Activated CD4-positive, alpha-beta T cell treated with anti-CD3 and anti-CD28 coated beads, Interleukin-2, amount 10 ng/mL, durations not matched to agents 24 days and 14 days (primary cell): Measurements from ENCODE around the gene GPR157. TPM values are rescaled to one million over a fixed set of nuclear protein-coding genes. Genes with fewer than 3 reads are reported as not detected.

ENCODE experiments used
- DNase-seq: peaks from one replicate; pipeline ENCODE4 v3.0.0; 2022
- H3K27ac Mint-ChIP-seq: one replicate; pipeline ENCODE4 v1.8.0; 2022; ENCODE audit warnings: mild to moderate bottlenecking, mixed read lengths
- H3K27me3 Mint-ChIP-seq: one replicate; pipeline ENCODE4 v1.8.0; 2022; ENCODE audit warnings: mixed read lengths
- H3K36me3 Mint-ChIP-seq: one replicate; pipeline ENCODE4 v1.8.0; 2022; ENCODE audit warnings: low read depth, mild to moderate bottlenecking, mixed read lengths
- H3K4me1 Mint-ChIP-seq: one replicate; pipeline ENCODE4 v1.8.0; 2021; ENCODE audit warnings: mixed read lengths
- H3K4me3 Mint-ChIP-seq: one replicate; pipeline ENCODE4 v1.8.0; 2022; ENCODE audit warnings: mild to moderate bottlenecking, moderate library complexity, mixed read lengths
- H3K9me3 Mint-ChIP-seq: one replicate; pipeline ENCODE4 v1.8.0; 2021; ENCODE audit warnings: mixed read lengths
- intact Hi-C: fragments of 100-400 bp; cut with micrococcal nuclease; formaldehyde crosslinking; loops from one replicate; pipeline ENCODE4 v1.15.1; 2023
- total RNA-seq: library from RNA; stranded (reverse); gene quantifications from 2 replicates; pipeline ENCODE4 v1.2.3, GENCODE V29; 2022

The GPR157 gene
- total RNA-seq, 1 donor from 2014 or later, result 4.6 TPM

DNA sequence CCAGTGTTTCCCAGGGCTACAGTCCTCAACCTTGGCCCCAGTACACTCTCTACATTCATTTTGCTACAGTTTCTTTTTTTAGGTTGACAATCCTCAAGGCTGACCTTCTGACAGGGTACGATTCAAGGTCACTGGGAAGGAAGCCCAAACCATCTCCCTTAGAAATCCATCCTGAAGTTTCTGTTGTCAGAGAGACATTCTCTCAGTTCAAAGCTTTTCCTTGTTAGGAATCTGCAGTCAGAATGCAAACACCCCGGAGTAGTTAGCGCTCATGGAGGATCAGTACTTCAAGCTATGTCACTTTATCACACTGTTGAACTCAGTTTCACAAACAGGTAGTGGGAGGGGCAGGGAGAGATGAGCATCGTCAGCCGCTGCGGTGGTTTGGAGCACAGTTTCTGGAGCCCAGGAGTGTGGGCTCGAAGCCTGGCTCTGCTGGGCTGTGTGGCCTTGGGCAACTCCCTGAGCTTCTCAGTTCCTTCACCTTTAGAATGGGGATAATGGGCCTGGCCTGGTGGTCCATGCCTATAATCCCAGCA, 63.6 kb downstream of the GPR157 start:
- Mint-ChIP-seq H3K9me3 (no peaks in the 10 kb centered on the region), H3K27me3 (peaks cover 12% of the 10 kb centered on the region), H3K36me3 (no peaks in the 10 kb centered on the region), H3K27ac (no peak overlapping the region), H3K4me1 (peaks cover 13% of the 10 kb centered on the region), H3K4me3 (no peak overlapping the region)
- no peak for DNase-seq
- intact Hi-C loops, result no loop called here

DNA sequence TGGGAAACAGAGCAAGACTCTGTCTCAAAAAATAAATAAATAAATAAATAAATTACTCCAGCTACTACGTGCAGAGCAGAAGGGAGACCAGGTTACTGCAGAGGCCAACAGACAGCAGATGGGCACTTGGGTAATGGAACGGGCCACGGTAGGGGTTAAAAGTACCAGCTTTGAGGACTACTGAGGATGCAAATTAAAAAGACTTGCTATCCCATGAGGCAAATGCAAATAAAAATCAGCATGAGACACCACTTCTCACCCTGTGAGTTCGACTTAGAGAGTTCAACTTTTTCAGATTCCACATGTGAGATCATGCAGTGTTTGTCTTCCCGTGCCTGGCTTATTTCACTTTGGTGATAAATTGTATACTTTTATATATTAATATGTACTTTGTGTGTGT, 66.1 kb downstream of the GPR157 start:
- Mint-ChIP-seq H3K27me3 (peaks cover 9% of the 10 kb centered on the region), H3K4me3 (no peak overlapping the region), H3K9me3 (no peaks in the 10 kb centered on the region), H3K4me1 (peaks cover 3% of the 10 kb centered on the region), H3K27ac (no peak overlapping the region), H3K36me3 (no peaks in the 10 kb centered on the region)
- DNase-seq, result no peak
- intact Hi-C loops, result no loop called here

DNA sequence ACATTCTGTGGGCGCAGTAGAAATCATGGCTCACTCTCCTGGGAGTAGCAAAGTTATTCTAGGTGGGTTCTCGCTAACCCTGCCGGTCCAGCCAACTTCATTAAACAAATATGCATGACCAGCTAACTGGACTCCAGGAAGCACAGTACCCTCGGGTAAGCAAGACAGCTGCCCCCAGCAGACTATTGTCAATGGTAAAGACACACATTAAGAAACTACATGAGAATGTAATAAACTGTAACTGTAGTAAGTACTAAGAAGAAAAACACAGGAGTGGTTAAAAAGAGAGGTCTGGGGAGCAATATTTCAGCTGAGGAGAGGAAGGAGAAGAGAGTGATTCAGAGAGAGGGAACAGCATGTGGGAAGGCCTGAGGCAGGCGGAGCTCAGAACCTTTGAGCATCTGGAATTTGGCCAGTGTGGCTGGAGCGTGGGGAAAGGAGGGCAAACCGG, 66.9 kb downstream of the GPR157 start:
- H3K9me3 Mint-ChIP-seq, result no peaks in the 10 kb centered on the region
- peaks cover 9% of the 10 kb centered on the region for H3K27me3 Mint-ChIP-seq
- no peaks in the 10 kb centered on the region for H3K36me3 Mint-ChIP-seq
- peaks cover 3% of the 10 kb centered on the region for H3K4me1 Mint-ChIP-seq
- intact Hi-C loops, result no loop called here
- no peak overlapping the region for H3K27ac Mint-ChIP-seq
- H3K4me3 Mint-ChIP-seq, result no peak overlapping the region
- no peak for DNase-seq

DNA sequence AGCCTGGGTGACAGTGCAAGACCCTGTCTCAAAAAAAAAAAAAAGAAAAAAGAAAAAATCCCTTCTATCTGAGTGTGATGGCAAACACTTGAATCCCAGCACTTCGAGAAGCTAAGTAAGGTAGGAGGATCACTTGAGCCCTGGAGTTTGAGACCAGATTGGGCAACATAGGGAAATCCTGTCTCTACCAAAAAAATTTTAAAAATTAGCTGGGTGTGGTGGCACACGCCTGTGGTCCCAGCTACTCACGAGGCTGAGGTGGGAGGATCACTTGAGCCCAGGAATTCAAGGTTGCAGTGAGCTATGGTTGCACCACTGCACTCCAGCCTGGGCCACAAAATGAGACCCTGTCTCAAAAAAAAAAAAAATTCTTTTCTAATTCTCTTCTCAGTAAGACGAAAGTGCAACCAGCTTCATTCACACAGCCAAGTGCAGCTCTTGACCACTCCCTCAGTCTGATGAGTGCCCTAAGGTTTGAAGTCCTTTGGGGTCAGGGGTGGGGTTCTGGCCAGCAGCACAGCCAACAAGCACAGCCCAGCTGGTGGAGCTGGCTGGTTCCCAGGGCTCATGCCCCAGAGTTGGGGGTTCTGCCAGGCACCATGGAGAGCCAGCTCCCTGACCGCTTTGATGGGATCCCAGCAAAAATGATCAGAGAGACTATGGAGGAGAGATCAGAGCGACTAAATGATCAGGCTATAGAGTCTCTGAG, 67.5 kb downstream of the GPR157 start:
- H3K4me1 Mint-ChIP-seq, result peaks cover 3% of the 10 kb centered on the region
- DNase-seq, result no peak
- intact Hi-C loops, result no loop called here
- H3K4me3 Mint-ChIP-seq, result no peak overlapping the region
- no peak overlapping the region for H3K27ac Mint-ChIP-seq
- H3K9me3 Mint-ChIP-seq, result no peaks in the 10 kb centered on the region
- H3K27me3 Mint-ChIP-seq, result peaks cover 9% of the 10 kb centered on the region
- no peaks in the 10 kb centered on the region for H3K36me3 Mint-ChIP-seq

DNA sequence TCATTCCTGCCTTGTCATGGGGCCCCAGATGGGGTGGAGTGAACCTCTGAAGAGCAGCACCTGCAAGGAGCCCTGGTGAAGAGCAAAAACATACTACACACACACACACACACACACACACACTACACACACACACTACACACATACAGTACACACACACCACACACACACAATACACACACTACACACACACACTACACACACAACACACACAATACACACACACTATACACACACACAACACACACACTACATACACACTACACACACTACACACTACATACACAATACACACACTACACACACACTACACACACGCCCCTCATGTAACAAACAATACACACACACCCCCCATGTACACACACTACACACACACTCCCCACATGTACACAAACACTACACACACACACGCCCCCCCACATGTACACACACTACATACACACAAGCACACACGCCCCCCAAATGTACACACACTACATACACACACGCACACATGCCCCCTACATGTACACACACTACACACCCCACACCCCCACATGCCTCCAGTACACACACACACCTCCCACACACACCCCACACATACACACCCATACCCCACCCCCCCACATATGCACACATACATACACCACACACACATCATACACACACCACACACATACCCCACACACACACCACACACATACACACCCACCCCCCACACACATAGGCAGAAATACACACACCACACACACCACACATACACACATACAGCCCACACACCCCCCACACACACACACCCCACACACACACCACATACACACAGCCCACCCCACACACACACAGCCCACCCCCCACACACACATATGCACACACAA, 68.8 kb downstream of the GPR157 start:
- Mint-ChIP-seq H3K27me3 (peaks cover 9% of the 10 kb centered on the region), H3K27ac (no peak overlapping the region), H3K4me1 (peaks cover 3% of the 10 kb centered on the region), H3K9me3 (no peaks in the 10 kb centered on the region), H3K4me3 (no peak overlapping the region), H3K36me3 (no peaks in the 10 kb centered on the region)
- intact Hi-C loops, result no loop called here
- DNase-seq, result no peak

DNA sequence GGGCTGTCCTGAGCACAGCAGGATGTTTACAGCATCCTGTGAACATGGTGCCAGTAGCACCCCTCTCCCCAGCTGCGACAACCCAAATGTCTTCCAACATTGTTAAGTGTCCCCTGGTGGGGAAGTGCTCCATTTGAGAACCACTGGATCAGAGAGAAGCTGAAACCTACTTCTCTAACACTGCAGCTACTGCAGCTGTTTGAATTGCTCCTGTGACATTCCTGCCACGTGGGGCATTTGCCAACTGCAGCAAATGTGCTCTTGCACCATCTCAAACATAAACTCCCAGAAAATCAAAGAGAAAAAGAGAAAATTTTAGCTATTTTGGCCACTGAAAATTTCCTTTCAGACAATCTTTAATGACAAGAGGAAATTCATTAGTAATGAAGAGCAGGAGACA, 70.4 kb downstream of the GPR157 start:
- Mint-ChIP-seq H3K27me3 (peaks cover 10% of the 10 kb centered on the region), H3K4me3 (no peak overlapping the region), H3K36me3 (no peaks in the 10 kb centered on the region), H3K9me3 (no peaks in the 10 kb centered on the region), H3K27ac (no peak overlapping the region), H3K4me1 (no peaks in the 10 kb centered on the region)
- DNase-seq, result no peak
- intact Hi-C loops, result no loop called here

DNA sequence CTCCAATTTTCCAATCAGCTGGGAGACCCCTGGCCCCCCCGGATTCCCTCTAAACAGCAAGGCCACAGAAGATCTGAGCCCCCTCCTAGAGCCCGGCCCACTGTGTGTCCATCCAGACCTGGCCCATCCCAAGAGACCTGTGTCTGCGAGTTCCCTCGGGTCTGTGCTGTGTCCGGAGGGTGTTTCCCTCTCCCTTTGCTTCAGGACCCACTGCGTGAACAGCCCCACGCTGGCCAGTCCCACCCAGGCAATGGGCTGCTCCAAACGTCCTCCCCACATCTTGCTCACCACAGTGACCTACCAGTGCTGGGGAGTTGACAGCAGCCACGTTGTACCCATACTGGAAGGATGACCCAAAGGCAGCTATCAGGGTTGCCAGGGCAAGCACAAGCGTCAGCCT, 71.1 kb downstream of the GPR157 start:
- Mint-ChIP-seq H3K9me3 (no peaks in the 10 kb centered on the region), H3K36me3 (no peaks in the 10 kb centered on the region), H3K27ac (no peak overlapping the region), H3K4me1 (no peaks in the 10 kb centered on the region), H3K4me3 (no peak overlapping the region), H3K27me3 (peaks cover 10% of the 10 kb centered on the region)
- intact Hi-C loops, result no loop called here
- no peak for DNase-seq

DNA sequence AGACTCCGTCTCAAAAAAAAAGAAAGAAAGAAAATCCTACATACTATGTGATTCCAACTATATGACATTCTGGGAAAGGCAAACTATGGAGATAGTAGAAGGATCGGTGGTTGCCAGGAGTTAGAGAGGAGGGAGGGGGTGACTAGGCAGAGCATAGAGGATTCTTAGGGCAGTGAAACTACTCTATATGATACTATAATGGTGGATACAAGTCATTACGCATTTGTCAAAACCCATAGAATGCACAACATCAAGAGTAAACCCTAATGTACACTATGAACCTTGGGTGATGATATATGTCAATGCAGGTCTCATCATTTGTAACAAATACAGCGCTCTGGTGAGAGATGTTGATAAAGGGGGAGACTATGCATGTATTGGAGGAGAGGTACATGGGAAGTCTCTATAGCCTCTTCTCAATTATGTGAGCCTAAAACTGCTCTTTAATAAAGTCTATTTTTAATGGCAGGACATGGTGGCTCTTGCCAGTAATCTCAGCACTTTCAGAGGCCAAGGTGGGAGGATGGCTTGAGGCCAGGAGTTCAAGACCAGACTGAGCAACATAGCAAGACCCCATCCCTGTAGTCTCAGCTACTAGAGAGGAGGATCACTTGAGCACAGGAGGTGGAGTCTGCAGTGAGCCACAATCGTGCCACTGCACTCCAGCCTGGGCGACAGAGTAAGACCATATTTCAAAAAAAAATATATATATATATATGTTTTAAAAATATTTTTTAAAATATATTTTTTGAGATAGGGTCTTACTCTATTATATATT, 76.4 kb downstream of the GPR157 start:
- Mint-ChIP-seq H3K9me3 (no peaks in the 10 kb centered on the region), H3K4me3 (no peak overlapping the region), H3K36me3 (no peaks in the 10 kb centered on the region), H3K27ac (no peak overlapping the region), H3K27me3 (peaks cover 17% of the 10 kb centered on the region), H3K4me1 (no peaks in the 10 kb centered on the region)
- no peak for DNase-seq
- intact Hi-C loops, result no loop called here

DNA sequence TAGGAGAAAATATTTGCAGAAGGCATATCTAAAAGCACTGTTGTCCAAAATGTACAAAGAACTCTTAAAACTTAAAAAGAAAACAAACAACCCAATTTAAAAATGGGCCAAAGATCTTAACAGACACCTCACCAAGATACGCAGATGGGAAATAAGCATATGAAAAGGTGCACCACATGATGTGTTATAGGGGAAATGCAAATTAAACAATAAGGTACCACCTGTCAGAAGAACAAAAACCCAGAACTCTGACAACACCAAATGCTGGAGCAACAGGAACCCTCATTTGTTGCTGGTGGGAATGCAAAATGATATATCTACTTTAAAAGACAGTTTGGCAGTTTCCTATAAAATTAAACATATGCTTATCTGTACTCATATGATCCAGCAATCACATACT, 77.5 kb downstream of the GPR157 start:
- no peak for DNase-seq
- Mint-ChIP-seq H3K27ac (no peak overlapping the region), H3K27me3 (peaks cover 21% of the 10 kb centered on the region), H3K4me1 (no peaks in the 10 kb centered on the region), H3K36me3 (no peaks in the 10 kb centered on the region), H3K9me3 (no peaks in the 10 kb centered on the region), H3K4me3 (no peak overlapping the region)
- intact Hi-C loops, result no loop called here

DNA sequence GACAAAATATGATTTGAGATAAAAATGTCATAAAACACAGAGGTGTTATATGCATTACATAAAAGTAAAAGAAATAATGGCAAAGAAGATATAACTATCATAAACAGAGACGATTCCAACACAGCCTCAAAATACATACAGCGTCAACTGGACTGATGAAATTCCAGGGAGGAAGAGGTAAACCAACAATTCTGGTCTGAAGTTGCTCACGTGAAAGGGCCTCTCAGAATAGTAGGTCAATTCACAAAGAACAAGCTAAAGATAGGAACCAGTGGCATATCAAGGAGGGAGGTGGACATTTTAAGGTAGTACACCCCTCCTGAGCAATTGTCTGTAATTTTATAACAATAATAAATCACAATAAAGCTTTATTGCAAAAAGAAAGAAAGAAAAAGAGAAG, 78.1 kb downstream of the GPR157 start:
- no peak for DNase-seq
- H3K9me3 Mint-ChIP-seq, result no peaks in the 10 kb centered on the region
- intact Hi-C loops, result no loop called here

More for the DNA sequence above, 78.1 kb downstream of the GPR157 start:
- no peaks in the 10 kb centered on the region for H3K4me1 Mint-ChIP-seq
- H3K4me3 Mint-ChIP-seq, result no peak overlapping the region
- peaks cover 21% of the 10 kb centered on the region for H3K27me3 Mint-ChIP-seq
- H3K36me3 Mint-ChIP-seq, result no peaks in the 10 kb centered on the region
- H3K27ac Mint-ChIP-seq, result no peak overlapping the region

Other genes starting within 250 kb of the GPR157 start
- 1.0 and 1.3 TPM in 2 replicates for gene CA6, start 183.2 kb downstream of the GPR157 start, total RNA-seq
- not detected in 2 replicates for gene SLC2A7, start 102.7 kb downstream of the GPR157 start, total RNA-seq
- not detected in 2 replicates for gene SLC2A5, start 59.5 kb downstream of the GPR157 start, total RNA-seq
- 17.4 and 17.7 TPM in 2 replicates for gene H6PD, start 105.7 kb upstream of the GPR157 start, total RNA-seq
- 4.8 and 6.2 TPM in 2 replicates for gene SPSB1, start 163.8 kb upstream of the GPR157 start, total RNA-seq